GM19193 (cell line): ENCODE data around the gene IFT52.

Experiments used
- POLR2A ChIP-seq: IDR thresholded peaks from 4 replicates; pipeline ENCODE4 v1.6.1; 2011; ENCODE audit not compliant: insufficient read depth, insufficient read length; ENCODE audit errors: extremely low read depth

Gene IFT52

GRCh38 chr20:43590392-43591303 is at the start of gene IFT52:
TSS of gene IFT52 (plus strand) at chr20:43590937. CDS start at chr20:43594699, 3,762 bp downstream.
- peak; percentile 57 for TF ChIP-seq POLR2A

- TF ChIP-seq POLR2A, result no peak
Observed at GRCh38 chr20:43541214-43541613, 49.5 kb upstream of the IFT52 start.

- TF ChIP-seq POLR2A, result no peak
Observed at GRCh38 chr20:43542161-43542560, 48.6 kb upstream of the IFT52 start.

GRCh38 chr20:43542674-43543073 is 48.1 kb upstream of the IFT52 start:
- no peak for TF ChIP-seq POLR2A

- TF ChIP-seq POLR2A, result no peak
Observed at GRCh38 chr20:43543138-43543537, 47.6 kb upstream of the IFT52 start.

- no peak for TF ChIP-seq POLR2A
Observed at GRCh38 chr20:43544501-43544900, 46.2 kb upstream of the IFT52 start.

- no peak for TF ChIP-seq POLR2A
Observed at GRCh38 chr20:43545837-43546578, 44.7 kb upstream of the IFT52 start.

- no peak for TF ChIP-seq POLR2A
Observed at GRCh38 chr20:43548273-43548880, 42.4 kb upstream of the IFT52 start.

- TF ChIP-seq POLR2A, result no peak
Observed at GRCh38 chr20:43549416-43550065, 41.2 kb upstream of the IFT52 start.

GRCh38 chr20:43550456-43550855 is 40.3 kb upstream of the IFT52 start:
- TF ChIP-seq POLR2A, result no peak

GRCh38 chr20:43554369-43554768 is 36.4 kb upstream of the IFT52 start:
- TF ChIP-seq POLR2A, result no peak

- no peak for TF ChIP-seq POLR2A
Observed at GRCh38 chr20:43558412-43559146, 32.2 kb upstream of the IFT52 start, which contains the start of gene SGK2. TSS of gene SGK2 (plus strand) at chr20:43559027. CDS start at chr20:43566496, 7,469 bp downstream.

GRCh38 chr20:43559147-43559987 is 31.4 kb upstream of the IFT52 start:
- TF ChIP-seq POLR2A, result no peak
